ENCODE results near the gene SRGN. TPM values are rescaled to one million over a fixed set of nuclear protein-coding genes. Genes with fewer than 3 reads are reported as not detected.
A peak's percentile ranks its signal among the peaks of the same experiment; 100 is the strongest.

SRGN gene
- total and polyA plus RNA-seq, 2 of the 8 experiments (the other 6 are each of a cell fraction or from before 2014, with no cell fraction given): 0.06 TPM; not detected in 1

GRCh38 chr10:69123747-69124562 is 36.1 kb downstream of the SRGN start, which contains the start of gene VPS26A (continued):
- TF ChIP-seq CTBP2 (IDR thresholded peaks at IDR 0.05; ENCODE audit: borderline replicate concordance, insufficient read depth, insufficient read length, low read length) (peak; percentile 42), JUND (IDR thresholded peaks at IDR 0.05; ENCODE audit: low read length) (no peak), KDM4A (IDR thresholded peaks at IDR 0.05; ENCODE audit: low read depth, low read length, severe bottlenecking) (peak; percentile 55), ATF2 (IDR thresholded peaks at IDR 0.05; ENCODE audit: low read length) (no peak), RAD21 (IDR thresholded peaks at IDR 0.05 in 1 of 2, conservative IDR thresholded peaks at IDR 0.05 in 1 of 2; ENCODE audit: low read depth in 2 of 2, low read length in 2 of 2) (peak in 1 of 2 experiments; percentile 10; a peak in 1 of 4 replicates)
